Breast epithelium (tissue), 4 donors: ENCODE data around the gene TRMT10A. TPM values are rescaled to one million over a fixed set of nuclear protein-coding genes. Genes with fewer than 3 reads are reported as not detected.

ENCODE experiments used
- DNase-seq, 2 donors: peaks; one replicate each; pipeline ENCODE4 v3.0.0-alpha.2; 2019; ENCODE audit warnings: low spot score in 2 of 2
- H3K27ac ChIP-seq, 2 donors: fragments of 200-600 bp; sonication (generic) in 1 of 2; one replicate each; pipeline ENCODE4 v1.5.1; 2016 to 2019; ENCODE audit warnings: mild to moderate bottlenecking in 1 of 2
- H3K27me3 ChIP-seq, 2 donors: fragments of 200-600 bp; sonication (generic) in 1 of 2; one replicate each; pipeline versions ENCODE4 v1.5.1 to v1.6.0; 2017 to 2019; ENCODE audit warnings: control low read depth in 1 of 2, mild to moderate bottlenecking in 1 of 2
- H3K36me3 ChIP-seq: fragments of 200-600 bp; one replicate; pipeline ENCODE4 v1.5.1; 2019
- H3K4me1 ChIP-seq, 2 donors: fragments of 200-600 bp; sonication (generic); one replicate each; pipeline ENCODE4 v1.5.1; 2016 to 2019; ENCODE audit warnings: control low read depth in 1 of 2
- H3K4me3 ChIP-seq, 3 donors: fragments of 200-600 bp; sonication (generic); 1 replicate in 2 of 3; 2 replicates in 1 of 3; pipeline ENCODE4 v1.5.1; 2016 to 2019; ENCODE audit warnings: mild to moderate bottlenecking in 3 of 3, moderate library complexity in 2 of 3
- H3K9me3 ChIP-seq, 2 donors: fragments of 200-600 bp; sonication (generic) in 1 of 2; one replicate each; pipeline ENCODE4 v1.5.1; 2016 to 2019; ENCODE audit warnings: control low read depth in 1 of 2
- POLR2A ChIP-seq: fragments of 450-650 bp; IDR thresholded peaks from one replicate; pipeline ENCODE4 v1.6.1; 2016; ENCODE audit warnings: antibody characterized with exemption, mild to moderate bottlenecking, moderate library complexity
- POLR2AphosphoS5 ChIP-seq, 3 donors: sonication (generic); formaldehyde crosslinking; IDR thresholded peaks; one replicate each; pipeline ENCODE4 v1.6.1; 2017; ENCODE audit warnings: antibody characterized with exemption in 3 of 3
- intact Hi-C: fragments of 100-400 bp; cut with DNase I; formaldehyde crosslinking; loops from one replicate; pipeline ENCODE4 v1.15.1; 2023; ENCODE audit warnings: low total_unique reads
- total RNA-seq, 3 donors: library from RNA; depleted of rRNA; stranded (reverse); fragments of >200 nt; gene quantifications; one replicate each; pipeline ENCODE4 v1.1.0, GENCODE V29; 2016
- TF ChIP-seq, protein P1 (sequence below), 3 donors: fragments of 450-650 bp; IDR thresholded peaks; one replicate each; pipeline ENCODE4 v1.5.1; 2016 to 2017; ENCODE audit warnings: antibody characterized with exemption in 3 of 3, mild to moderate bottlenecking in 3 of 3, moderate library complexity in 3 of 3

The TRMT10A gene
- total RNA-seq, 3 donors from 2014 or later: 5.2 to 7.8 (median 7.2) TPM

DNA sequence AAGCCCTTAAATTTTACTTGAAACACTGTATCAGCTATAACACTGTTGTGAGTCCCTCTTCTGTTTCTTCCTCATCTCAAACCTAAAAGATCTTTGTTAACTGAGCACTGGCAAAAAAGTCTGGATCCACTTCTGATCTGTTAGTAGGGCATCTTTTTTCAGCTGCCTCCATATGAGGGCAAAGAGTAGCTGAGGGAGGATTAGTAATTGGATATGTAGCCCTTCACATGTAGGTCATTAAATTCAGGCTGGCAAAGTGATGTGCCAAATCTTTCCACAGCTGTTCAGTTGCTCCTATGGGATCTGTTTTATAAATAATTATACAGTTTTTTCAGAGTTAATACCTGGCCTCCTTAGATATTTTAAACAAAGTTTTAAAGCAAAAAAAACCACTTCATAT, 1.1 kb upstream of the TRMT10A start:
- Histone ChIP-seq H3K4me1 (no peaks in the 10 kb centered on the region), H3K9me3 (no peaks in the 10 kb centered on the region), H3K4me3 (no peak overlapping the region), H3K27me3 (no peaks in the 10 kb centered on the region), H3K36me3 (no peaks in the 10 kb centered on the region), H3K27ac (no peak overlapping the region)
- intact Hi-C loops: loop anchor here (5.0 kb wide), 1 partner anchor 382 kb away; the partner anchor contains the start of gene DNAJB14
- no peak for DNase-seq
- no peak for TF ChIP-seq POLR2A
- TF ChIP-seq, protein P1, sequence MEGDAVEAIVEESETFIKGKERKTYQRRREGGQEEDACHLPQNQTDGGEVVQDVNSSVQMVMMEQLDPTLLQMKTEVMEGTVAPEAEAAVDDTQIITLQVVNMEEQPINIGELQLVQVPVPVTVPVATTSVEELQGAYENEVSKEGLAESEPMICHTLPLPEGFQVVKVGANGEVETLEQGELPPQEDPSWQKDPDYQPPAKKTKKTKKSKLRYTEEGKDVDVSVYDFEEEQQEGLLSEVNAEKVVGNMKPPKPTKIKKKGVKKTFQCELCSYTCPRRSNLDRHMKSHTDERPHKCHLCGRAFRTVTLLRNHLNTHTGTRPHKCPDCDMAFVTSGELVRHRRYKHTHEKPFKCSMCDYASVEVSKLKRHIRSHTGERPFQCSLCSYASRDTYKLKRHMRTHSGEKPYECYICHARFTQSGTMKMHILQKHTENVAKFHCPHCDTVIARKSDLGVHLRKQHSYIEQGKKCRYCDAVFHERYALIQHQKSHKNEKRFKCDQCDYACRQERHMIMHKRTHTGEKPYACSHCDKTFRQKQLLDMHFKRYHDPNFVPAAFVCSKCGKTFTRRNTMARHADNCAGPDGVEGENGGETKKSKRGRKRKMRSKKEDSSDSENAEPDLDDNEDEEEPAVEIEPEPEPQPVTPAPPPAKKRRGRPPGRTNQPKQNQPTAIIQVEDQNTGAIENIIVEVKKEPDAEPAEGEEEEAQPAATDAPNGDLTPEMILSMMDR (IDR thresholded peaks at IDR 0.05): no peak
- no peak for TF ChIP-seq POLR2AphosphoS5 (IDR thresholded peaks at IDR 0.05)

DNA sequence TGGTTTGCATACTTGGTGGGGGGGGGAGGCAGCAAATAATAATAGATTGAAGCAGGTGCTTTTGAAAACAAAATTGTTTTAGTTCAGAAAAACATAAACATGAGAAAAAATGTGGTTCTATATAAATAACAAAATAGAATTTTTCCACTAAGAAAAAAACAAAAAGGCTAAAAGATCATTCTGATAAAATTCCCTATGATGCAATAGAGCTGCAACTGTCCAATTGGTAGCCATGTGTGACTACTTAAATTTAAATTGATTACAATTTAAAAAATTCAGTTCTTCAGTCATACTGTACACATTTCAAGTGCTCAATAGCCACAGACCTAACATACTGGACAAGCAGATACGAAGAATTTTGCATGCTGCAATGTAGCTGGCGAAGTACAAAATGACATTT, 11.0 kb downstream of the TRMT10A start:
- intact Hi-C loops: no loop called here
- TF ChIP-seq POLR2AphosphoS5 (IDR thresholded peaks at IDR 0.05) (no peak), POLR2A (no peak)
- TF ChIP-seq, protein P1 (IDR thresholded peaks at IDR 0.05): no peak
- no peak for DNase-seq

DNA sequence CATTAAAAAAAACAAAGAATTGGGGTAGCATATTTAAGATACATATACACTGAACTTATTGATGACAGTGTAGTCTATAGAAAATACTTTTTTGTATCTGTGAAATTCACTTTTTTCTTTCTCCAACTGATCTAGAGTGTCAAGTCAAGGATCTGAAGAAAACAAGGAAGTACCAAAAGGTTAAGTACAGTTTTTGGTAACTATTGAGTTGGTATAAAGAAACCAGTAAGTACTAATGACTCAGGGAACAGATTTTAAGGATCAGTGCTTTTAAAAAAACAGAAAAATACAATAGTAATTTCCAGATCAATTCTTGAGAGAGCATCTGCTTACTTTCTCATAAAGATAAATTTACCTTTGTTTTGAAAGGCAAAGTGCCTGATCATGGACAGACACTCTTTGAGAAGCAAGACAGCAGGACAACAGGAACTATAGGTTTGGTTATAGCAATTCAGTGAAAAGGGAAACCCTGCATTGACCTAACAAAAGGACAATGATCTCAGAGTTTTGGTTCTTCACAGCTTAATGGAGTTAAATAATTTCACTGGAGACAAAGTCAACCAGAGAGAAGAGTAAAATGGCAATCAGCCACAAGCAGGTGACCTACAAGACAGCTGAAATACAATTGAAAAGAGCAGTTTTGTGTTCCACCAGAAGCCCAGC, 23.4 kb downstream of the TRMT10A start:
- H3K27me3 ChIP-seq: no peaks in the 10 kb centered on the region
- DNase-seq: no peak
- no peak overlapping the region for H3K27ac ChIP-seq
- no peaks in the 10 kb centered on the region for H3K9me3 ChIP-seq
- intact Hi-C loops: loop anchor here (10.0 kb wide), 1 partner anchor 814 kb away; no protein-coding TSS in a partner anchor
- H3K36me3 ChIP-seq: no peaks in the 10 kb centered on the region
- H3K4me3 ChIP-seq: no peak overlapping the region
- TF ChIP-seq POLR2A: no peak
- no peak for TF ChIP-seq POLR2AphosphoS5 (IDR thresholded peaks at IDR 0.05)
- TF ChIP-seq, protein P1 (IDR thresholded peaks at IDR 0.05): no peak
- H3K4me1 ChIP-seq: no peaks in the 10 kb centered on the region

More for the DNA sequence above, 11.0 kb downstream of the TRMT10A start:
- Histone ChIP-seq H3K9me3 (no peaks in the 10 kb centered on the region), H3K27me3 (no peaks in the 10 kb centered on the region), H3K27ac (no peak overlapping the region), H3K36me3 (no peaks in the 10 kb centered on the region), H3K4me3 (no peak overlapping the region), H3K4me1 (no peaks in the 10 kb centered on the region)

DNA sequence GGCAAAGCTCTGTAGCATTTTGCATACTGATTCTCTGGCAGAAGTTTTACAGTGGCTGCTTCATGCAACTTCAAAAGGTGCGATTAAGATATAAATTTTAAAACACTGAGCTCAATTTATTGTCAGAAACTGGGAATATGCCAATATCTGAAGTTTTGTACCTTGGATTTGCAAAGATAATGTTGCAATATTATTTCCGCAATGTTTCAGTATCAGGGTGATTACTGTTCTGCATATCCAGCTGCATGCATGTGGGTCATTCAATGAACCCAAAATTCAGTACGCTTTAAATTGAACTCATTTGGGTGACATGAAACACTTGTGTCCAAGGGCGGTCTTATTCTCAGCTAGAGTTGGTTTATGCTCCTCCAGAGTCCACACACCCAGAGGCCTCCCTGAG, 26.2 kb downstream of the TRMT10A start:
- Histone ChIP-seq H3K27ac (no peak overlapping the region), H3K4me1 (no peaks in the 10 kb centered on the region), H3K9me3 (no peaks in the 10 kb centered on the region), H3K36me3 (no peaks in the 10 kb centered on the region), H3K27me3 (no peaks in the 10 kb centered on the region), H3K4me3 (no peak overlapping the region)
- intact Hi-C loops: no loop called here
- TF ChIP-seq, protein P1 (IDR thresholded peaks at IDR 0.05): no peak
- TF ChIP-seq POLR2A (no peak), POLR2AphosphoS5 (IDR thresholded peaks at IDR 0.05) (no peak)
- DNase-seq: no peak

DNA sequence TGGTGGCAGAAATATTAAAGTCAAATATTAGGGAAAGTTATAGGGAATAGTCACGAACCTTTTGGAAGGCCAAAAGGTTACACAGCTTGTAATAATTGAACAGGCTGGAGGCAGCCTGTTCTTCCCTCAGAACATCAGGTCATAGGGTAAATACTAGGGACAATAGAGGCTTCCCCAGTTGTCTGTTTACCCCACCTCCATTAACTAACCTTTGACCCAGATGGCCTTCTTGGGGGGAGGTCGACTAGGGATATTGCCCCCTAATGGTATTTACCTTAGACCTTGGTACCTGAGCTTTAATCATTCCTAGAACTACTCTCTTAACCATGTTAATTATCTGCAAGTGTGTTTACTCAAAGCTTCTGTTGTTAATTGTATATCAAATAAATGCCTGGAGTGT, 27.0 kb downstream of the TRMT10A start:
- Histone ChIP-seq H3K27ac (no peak overlapping the region), H3K9me3 (no peaks in the 10 kb centered on the region), H3K36me3 (no peaks in the 10 kb centered on the region), H3K4me3 (no peak overlapping the region), H3K27me3 (no peaks in the 10 kb centered on the region), H3K4me1 (no peaks in the 10 kb centered on the region)
- DNase-seq: no peak
- TF ChIP-seq POLR2AphosphoS5 (IDR thresholded peaks at IDR 0.05) (no peak), POLR2A (no peak)
- TF ChIP-seq, protein P1 (IDR thresholded peaks at IDR 0.05): no peak
- intact Hi-C loops: no loop called here
